GM18499 (cell line): ENCODE results near the gene CORO2B.

ENCODE experiments used
- ATAC-seq: cut with Tn5 transposase; IDR thresholded peaks from one replicate; pipeline ENCODE4 v1.9.1; 2021; ENCODE audit warnings: moderate number of reproducible peaks; ENCODE audit not compliant: insufficient read depth, unreplicated experiment

The CORO2B gene

DNA sequence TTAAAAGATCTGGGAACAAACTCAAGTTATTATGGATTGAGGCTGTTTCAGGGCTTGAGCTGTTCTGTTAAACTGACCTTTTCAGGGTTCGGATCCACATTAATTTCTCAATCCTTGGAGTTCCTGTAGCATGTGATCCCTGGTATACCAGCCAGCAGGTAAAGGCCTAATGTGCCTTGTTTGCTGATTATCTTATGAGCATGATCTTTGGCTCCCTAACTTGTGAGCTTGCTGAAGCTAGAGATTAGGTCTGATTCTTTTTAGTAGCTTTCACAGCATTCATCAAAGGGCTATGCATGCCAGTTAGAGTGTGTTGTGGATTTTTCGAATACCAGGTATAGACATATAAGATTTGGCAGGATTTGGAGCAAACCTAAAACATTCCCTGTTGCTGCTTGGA is 10.3 kb downstream of the CORO2B start:
- no peak for ATAC-seq

DNA sequence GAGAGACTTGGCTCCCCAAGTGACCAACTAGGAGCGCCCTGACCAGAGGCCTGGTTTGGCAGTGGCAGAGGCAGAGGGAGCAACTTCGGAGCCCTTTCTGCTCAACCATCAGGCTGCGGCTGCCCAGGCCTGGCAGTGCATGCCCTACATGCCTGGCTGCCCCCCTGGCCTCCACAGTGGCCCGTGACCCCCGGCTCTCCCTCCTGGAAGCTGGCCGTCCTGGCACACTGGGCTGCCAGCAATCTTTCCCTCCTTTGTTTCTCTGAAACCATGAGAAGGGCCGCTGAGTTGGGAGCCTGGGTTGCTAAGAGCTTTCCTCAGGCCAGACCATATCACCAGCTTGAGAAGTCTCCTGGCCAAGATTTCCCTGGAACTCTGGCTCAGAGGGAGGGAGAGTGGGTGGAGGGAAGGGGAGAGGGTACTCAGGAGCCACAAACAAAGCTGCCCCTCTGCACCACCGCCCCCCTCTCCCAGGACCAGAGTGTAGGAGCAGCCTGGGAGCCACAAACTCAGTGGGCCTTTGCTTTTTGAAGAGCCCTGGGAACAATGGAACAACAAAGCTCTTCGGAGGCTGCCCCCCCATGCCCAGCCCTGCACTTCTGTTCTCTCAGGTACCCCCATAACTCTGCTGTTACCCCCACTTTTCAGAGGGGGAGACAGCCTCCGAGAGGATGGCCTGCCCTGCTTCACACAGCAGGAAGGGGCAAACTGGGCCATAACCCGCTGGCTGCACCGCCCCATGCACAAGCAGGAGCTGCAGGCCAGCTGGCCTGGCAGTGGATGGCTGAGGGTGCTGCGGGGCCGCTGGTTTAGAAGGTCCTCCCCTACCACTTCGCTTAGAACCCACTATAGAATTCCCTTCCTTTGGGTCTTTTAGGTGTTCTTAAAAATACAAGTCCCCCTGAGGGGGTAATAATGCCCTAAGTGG is 11.3 kb downstream of the CORO2B start:
- ATAC-seq = no peak

DNA sequence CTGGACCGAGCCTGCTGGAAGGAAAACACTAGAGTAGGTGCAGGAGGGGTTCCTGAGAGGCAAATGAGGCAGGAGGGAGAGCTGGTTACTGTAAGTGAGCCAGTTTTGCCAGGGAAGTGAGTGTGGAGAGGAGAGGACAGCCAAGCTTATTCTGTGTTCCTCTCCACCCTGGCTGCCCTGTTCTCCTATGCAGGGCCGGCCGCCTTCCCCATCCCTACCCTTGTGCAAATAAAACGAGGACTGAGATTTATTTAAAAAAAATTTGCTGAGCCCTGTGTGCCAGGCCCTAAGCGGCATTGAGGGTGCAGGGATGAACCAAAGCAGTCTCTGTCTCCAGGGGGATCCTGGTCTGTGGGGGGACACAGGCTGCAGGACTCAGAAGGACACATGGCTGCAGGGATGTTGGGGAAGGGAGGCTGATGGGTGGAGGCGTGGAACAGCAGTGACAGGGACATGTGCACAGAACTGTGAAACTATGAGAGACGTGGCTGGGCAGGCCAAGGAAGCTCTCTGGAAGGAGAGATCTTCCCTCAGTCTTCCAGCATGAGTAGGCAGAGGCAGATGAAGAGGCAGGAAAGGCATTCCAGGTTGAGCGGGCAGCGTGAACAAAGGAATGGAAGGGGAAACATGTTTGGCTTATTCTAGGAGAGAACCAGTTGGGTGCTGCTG is 12.1 kb downstream of the CORO2B start:
- no peak for ATAC-seq

DNA sequence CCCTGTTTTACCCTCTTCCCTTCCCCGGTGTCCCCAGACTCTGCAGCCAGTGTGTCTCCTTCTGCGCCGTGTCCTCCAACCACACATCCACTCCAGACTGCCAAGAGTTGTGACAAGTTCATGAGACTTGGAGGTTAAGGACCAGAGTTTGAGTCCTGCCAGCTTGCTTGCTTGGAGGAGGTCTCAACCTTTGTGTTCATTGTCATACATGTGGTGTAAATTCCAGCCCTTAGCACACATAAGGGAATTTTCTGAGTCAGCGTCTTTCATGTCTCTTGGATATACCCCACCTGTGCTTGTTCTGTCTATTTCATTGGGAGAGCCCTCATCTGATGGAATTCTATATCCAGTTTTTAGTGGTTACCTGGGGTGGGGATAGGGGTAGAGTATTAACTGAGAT is 13.3 kb downstream of the CORO2B start:
- ATAC-seq = no peak

DNA sequence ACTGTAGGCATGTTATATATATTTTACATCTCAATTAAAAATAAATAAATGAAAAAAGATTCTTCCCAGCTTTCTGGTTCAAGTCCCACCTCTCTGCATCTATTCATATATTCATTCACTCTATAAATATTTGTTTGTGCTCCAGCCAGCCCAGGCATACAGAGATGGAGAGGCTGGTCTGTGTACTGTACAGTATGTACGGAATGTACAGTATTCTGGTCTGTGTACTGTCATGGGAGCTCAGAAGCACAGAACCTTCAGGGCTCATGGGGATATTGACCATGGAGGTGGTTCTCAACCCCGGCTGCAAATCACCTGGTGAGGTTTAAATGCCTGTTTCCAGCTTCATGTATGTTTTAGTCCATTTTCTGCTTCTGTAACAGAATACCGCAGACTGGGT is 13.8 kb downstream of the CORO2B start:
- ATAC-seq = no peak

DNA sequence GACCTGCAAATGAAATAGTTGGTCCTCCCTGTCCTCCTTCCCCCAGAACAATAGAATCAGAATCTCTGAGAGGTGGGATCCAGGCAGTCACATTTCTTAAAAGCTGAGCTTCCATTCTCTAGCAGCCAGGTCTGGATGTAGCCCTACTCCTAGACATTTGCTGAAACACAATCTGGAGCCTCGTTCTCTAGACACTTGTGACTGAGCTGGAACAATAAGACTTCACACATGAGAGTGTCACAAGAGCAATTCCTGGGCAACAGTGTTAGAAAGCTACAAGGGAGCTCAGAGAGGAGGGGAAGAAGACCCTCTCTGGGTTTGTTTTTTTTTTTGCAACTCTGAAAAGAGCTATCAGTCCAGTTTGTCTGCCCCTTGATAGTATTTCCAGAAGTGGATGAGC is 14.5 kb downstream of the CORO2B start:
- no peak for ATAC-seq

DNA sequence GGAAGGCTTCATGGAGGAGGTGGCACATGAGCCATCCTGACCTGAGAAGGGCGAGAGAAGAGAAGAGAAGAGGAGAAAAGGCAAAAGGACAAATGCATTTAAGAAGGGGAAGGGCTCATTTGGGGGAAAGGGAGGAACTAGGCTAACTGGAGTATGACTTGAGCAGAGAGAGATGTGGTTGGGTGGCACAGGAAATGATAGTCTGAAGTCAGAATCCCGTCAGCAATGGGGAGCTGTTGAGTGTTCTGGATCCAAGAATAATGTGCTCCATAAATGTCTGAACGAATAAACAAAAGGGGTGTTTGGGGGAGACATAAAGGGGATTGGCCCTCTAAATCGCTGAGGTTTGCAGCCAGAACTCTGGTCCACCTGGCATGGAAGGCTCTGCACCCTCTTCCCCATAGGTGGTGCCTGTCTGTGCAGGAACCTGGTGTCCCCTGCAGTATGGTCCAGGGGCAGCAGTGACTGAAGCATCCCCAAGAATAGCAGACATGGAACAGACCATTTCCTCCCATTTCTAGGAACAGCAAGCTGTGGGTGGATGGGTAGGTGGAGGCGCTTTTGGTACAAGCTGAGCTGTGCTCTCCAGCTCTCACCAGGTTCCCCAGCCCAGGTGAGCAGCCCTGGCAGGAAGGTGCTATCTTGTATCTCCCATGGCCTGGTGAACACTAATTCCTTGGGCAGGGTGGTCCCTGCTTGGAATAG is 15.2 kb downstream of the CORO2B start:
- no peak for ATAC-seq

DNA sequence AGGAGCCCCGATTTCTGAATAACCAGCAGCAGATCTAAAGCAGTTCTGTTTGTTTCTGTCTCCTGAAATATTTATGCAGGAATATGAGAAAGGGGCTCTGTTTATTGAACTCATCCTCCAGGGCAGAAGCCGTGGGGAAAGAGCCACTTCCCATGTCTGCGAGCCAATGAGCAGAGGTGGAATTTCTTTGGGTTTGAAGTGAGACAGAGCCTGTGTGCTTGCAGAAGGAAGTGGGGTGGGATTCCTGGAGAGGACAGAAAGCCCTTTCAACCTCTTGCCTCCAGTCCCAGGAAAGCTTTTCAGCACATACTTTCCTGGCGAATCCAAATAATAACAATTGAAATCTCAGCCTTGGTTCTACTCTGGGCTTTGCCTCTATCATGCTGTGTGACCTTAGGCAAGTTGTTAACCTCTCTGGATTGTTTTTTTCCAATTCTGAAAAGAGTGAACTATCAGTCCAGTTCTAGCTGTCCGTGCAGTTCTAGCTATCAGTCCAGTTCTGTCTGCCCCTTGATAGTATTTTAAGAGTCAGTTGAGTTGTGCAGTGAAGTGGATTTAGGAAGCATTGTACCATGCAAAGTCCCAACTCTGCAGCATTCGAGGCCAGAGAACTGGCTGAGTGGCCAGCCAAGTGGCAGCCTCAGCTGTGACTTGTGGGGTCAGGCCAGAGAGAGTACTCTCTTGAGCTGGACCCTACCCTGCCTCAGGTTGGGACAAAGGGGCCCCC is 15.9 kb downstream of the CORO2B start:
- no peak for ATAC-seq

DNA sequence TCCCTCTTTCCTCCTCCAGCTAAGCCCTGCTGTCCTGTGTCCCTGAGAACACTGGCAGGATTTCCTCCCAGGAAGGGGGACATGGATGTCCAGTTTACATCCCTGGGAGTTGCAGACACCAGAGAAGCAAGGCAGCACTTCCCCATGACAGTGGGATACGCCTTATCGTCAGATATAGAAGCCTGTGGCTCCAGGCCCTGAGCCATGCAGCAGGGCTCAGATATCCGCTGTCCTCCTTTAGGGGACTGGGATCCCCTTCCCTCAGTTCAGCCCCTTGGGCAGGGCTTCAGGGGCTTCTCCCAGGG is 16.4 kb downstream of the CORO2B start:
- no peak for ATAC-seq

DNA sequence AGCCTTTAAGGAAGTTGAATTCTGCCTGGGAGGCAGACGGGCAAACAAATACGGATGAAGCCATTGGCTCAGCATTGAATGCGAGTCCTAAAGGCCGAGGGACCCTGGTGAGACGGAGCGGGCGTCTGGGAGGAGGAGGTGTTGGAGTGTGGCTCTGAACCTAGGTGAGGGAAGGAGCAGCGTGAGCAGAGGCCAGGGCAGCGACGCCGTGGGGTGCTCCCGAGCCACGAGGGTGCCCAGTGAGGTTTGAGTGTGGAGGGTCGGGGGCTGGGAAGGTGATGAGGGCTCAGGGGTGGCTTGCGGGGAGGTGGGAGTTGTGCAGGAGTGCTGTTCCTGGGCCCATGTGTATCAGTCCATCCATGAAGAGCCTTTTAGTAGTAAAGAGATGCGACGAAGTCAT is 17.0 kb downstream of the CORO2B start:
- ATAC-seq = no peak

DNA sequence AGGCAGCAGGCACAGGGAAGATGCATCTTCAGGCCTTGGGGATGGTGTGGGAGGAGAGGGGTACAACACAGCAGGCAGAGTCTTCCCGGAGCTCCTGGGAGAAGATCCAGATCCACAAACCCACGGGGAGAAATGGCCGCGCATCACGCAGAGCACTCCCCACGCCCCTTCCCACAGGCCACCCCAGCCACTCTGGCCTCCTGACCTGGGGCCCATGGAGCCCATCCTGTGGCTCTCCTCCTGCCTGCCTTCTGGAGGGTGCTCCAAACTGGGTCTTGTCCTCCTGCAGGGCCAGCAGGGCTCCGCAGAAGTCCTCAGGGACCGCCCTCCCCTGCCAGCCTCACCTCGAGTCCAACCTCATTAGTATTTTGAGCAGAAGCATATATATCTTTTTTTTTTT is 17.9 kb downstream of the CORO2B start:
- ATAC-seq = no peak

DNA sequence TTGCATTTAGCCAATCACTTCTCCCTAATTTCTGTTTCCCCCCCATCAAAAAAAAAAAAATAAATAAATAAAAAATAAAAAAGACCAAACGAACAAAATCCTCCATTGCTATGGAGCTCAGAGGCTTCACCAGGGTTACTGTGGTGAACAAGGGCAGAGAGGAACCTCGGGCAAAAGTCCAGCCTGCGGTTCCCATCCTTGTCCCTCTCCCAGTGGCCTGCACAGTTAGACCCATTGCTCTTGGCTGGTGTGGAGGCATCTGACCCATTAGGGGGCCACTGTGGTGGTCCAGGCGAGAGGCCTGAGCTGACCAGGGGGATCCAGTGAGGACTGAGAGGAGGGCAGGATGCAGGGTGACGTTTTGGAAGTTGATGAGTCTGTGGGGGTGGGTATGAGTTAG is 18.8 kb downstream of the CORO2B start:
- no peak for ATAC-seq

DNA sequence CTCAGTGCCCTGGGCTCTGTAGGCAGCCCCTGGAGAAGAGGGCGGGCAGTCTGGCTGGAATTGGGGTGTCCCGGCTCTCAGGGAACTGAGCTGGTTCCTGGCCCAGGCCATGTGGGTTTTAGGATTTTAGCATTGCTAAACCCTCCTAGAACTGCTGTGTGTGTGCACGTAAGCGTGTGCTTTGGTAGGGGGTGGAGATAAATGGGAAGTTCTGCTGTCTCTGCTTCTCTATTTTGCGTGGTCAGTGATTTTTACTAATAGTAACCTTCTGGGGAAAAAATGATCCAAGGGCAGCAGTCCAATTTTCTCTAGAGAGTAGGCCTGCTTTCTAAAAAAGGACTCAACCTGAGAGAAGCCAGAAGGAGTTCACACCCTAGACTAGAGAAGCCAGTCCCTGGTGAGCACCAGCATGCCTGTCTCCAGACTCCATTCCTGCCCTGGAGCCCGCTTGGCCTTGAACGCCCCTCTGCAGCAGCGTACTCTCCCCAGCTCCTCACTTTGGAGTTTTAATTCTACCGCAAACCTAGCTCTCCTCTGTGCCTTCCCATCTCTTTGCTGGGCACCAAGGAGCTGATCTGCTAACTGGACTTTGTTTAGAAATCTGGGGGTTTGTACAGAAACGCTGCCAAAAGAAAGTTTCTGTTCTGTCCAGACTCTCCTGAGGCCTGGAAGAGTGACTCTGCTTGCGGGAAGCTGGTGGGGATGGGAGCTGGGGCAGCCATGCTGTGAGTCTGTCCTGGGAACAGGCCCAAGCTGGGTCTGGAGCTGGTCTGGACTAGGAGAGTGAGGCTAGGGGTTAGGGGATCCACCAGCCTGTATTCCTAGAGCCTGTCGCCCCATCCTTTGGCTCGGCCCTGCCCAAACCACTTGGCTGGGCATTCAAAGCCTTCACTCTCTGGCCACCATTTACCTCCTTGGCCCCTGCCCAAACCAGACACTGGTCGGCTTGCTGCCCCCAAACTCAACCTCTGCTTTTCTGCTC is 19.7 kb downstream of the CORO2B start:
- ATAC-seq = no peak

DNA sequence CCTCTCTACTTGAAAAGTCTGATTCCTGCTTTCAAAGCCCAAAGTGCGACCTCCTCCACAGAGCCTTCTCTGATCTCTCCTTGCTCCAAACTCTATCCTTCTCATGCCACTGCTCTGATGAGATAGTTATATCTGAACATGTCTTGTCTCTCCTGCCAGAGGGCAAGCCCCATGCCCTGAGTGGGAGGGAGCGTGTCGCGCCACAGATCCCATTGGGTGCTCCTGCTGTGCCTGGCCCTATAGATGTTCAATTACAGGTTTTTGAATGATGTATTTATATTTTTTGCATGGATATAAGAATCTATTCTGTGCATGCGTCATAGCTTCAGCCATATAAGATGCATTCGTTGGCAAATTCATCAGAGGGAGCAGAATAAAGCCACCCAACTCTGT is 20.4 kb downstream of the CORO2B start:
- ATAC-seq = no peak

DNA sequence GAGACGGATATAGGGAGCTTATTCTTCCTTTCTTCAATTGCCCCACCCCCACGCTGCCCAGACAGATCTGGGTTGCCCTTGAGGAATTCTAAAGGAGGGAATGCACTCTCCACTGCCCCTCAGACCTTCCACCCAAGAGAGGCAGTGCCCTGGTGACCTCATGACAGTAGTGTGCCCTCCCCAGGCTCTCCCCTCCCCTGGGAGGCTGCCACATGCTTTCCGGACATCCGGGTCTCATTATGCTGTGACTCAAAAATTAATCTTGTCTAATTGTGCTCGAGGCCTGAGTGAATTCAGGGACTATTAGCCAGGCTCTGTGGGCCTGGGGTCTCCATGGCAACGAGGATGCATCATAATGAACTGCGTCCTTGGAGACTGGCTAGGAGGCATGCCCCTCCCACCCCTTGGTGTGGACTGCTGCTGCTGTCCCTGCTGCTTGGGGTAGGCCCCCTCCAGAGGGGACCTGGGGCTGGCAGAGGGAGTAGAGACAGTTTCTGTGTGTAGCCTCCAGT is 20.8 kb downstream of the CORO2B start:
- no peak for ATAC-seq

DNA sequence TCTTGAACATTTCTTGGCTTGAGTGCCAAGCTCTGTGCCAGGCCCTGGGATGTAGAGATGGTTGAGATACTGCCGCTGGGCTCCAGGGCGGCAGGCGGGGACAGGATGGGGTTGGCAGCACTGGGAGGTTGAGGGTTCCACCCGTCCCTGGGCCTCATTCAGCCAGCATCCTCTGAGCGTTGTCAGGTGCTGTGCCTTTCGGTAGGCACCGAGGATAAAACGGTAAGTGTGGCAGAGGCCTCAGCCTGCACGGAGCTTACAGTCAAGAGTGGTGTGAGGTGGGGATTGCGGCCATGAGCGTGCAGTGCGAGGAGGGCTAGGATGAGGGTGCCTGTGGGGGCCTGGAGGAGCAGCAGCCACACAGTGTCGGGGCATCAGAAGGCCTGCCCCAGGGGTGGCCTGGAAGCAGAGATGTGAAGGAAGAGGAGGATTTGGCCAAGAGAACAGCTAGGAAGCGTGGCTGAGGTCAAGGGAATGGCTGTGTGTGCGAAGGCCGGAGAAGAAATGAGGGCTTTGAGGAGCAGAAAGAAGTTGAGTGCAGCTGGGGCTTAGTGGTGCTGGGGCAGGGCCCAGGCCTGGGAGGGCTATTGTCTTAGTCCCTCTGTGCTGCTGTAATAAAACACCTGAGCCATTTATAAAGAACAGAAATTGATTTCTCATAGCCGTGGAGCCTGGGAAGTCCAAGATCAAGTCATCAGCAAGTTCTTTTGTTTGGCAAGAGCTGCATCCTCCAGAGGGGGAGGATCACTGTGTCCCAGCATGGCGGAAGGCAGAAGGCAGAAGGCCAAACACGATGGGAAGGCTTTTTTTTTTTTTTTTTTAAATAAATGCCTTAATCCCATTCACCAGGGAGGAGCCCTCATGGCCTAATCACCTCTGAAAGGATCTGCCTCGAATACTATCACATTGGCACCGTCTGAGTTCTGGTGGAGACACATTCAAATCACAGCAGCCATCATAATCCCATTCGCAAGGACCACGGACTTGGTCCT is 22.7 kb downstream of the CORO2B start:
- ATAC-seq = no peak

DNA sequence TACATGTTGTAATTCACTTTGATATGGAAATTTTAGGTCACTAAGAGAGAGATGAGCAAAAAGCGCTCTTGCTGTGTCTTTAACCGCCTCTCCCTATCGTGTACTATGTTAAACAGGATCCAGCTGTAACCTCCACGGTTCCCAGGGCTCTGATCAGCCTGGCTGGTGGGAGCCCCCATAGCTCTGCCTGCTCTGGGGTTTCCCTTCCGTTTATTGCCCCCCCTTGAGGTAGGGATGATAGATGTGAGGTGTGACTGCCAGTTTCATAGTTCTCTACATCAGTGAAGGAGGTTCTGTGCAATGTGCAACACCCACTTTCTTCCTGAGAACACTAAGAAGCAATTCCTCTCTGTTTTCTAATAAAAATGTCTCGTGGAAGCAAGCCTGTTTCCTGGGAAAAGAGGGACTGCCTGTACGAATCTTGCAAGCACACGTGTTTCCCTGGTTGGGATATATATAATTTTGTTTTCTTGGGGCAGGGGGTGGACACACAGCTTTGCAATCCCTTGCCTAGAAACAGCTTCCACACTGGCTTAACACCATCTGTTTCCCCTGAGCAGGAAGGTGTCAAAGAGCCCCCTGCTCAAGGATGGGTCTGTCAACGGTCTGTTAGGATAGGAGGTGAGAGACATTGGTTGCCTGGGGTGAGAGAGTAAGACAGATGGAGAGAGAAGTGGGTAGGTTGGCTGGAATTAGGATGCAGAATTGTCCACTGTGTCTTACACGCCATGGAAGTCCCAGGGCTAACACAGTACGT is 23.8 kb downstream of the CORO2B start:
- ATAC-seq = no peak

DNA sequence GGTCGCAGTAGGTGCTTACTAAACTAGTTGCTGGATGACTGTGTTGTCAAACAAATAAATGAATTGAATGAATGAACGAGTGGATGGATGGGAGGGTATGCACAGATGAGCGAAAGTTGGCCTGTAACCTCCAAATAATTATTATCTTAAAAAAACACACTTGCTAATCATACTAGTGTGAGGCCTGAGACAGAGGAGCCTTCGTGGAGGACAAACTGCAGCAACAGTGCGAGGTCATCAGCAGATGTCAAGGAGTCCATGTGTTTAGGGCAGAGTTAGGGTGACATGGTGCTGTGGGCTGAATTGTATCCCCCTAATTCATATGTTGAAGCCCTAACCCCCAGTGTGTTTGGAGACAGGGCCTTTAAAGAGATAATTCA is 24.4 kb downstream of the CORO2B start:
- no peak for ATAC-seq
